ENCODE results near the gene COL6A6. TPM values are rescaled to one million over a fixed set of nuclear protein-coding genes. Genes with fewer than 3 reads are reported as not detected.

Gene COL6A6
- total and polyA plus RNA-seq, 2 donors (not counting 3 experiments of a cell fraction or from before 2014, with no cell fraction given), result not detected

DNA sequence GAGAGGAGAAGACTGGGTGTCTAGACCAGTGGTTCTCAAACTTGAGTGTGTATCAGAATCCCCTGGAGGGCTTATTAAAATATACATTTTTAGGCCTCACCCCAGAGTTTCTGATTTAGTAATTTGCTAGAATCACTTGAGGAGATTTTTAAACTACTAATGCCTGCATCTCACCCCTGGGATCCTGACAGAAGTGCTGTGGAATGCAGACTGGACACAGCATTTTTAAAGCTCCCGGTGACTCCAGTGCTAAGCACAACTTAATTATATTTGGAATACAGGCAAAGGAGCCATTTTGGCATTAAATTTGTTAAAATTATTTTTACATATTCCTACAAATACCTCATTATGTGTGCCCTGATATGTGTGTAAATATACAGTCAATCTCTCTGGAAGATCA lies 26.7 kb upstream of the COL6A6 start:
- Histone ChIP-seq H3K27me3 (ENCODE audit: control insufficient read depth in 2 of 2, insufficient read depth in 2 of 2, low read length in 2 of 2) (no peaks in the 10 kb centered on the region), H3K4me3 (replicated peaks in 1 of 3; ENCODE audit: insufficient read depth in 1 of 3, low read depth in 1 of 3, low read length in 3 of 3) (no peak overlapping the region), H3K79me2 (ENCODE audit: control insufficient read depth, insufficient read depth, low read length) (no peaks in the 10 kb centered on the region), H3K9ac (replicated peaks; ENCODE audit: extremely low read depth, insufficient read depth, low read length) (no peak overlapping the region), H3K4me1 (ENCODE audit: control insufficient read depth, extremely low read depth, insufficient read depth, low read length) (no peaks in the 10 kb centered on the region), H4K20me1 (replicated peaks; ENCODE audit: control insufficient read depth, extremely low read depth, insufficient read depth, low read length) (no peaks in the 10 kb centered on the region), H2AFZ (ENCODE audit: low read depth, low read length) (no peak overlapping the region), H3K4me2 (ENCODE audit: insufficient read depth, low read length) (no peak overlapping the region), H3K36me3 (ENCODE audit: control insufficient read depth in 2 of 2, extremely low read depth in 1 of 2, insufficient read depth in 2 of 2, low read length in 2 of 2) (no peaks in the 10 kb centered on the region), H3K9me1 (replicated peaks; ENCODE audit: control insufficient read depth, extremely low read depth, insufficient read depth, low read length) (no peaks in the 10 kb centered on the region), H3K27ac (ENCODE audit: insufficient read depth, low read depth, low read length) (no peak overlapping the region), H3K9me3 (replicated peaks; ENCODE audit: control insufficient read depth, insufficient read depth, low read length) (no peaks in the 10 kb centered on the region)
- BruUV-seq (replicated peaks), result no TSS peak
- ChIA-PET POLR2A (no interaction called here), CTCF (no interaction called here)
- TF ChIP-seq FOS (IDR thresholded peaks at IDR 0.05; ENCODE audit: borderline replicate concordance, insufficient read depth, low read length), result no peak
- no peak for TF ChIP-seq POLR2AphosphoS5 (IDR thresholded peaks at IDR 0.05; ENCODE audit: insufficient read depth, low read depth, low read length)
- no peak for TF ChIP-seq JUN (IDR thresholded peaks at IDR 0.05; ENCODE audit: borderline replicate concordance, insufficient read depth, insufficient read length, low read depth)
- TF ChIP-seq POLR2A (IDR thresholded peaks at IDR 0.05; ENCODE audit: low read depth, low read length), result no peak
- TF ChIP-seq MYC (IDR thresholded peaks at IDR 0.05; ENCODE audit: low read depth, low read length), result no peak
- TF ChIP-seq, protein P1, sequence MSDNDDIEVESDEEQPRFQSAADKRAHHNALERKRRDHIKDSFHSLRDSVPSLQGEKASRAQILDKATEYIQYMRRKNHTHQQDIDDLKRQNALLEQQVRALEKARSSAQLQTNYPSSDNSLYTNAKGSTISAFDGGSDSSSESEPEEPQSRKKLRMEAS (IDR thresholded peaks at IDR 0.05; ENCODE audit: insufficient read depth, insufficient read length), result no peak
- TF ChIP-seq, protein P2, sequence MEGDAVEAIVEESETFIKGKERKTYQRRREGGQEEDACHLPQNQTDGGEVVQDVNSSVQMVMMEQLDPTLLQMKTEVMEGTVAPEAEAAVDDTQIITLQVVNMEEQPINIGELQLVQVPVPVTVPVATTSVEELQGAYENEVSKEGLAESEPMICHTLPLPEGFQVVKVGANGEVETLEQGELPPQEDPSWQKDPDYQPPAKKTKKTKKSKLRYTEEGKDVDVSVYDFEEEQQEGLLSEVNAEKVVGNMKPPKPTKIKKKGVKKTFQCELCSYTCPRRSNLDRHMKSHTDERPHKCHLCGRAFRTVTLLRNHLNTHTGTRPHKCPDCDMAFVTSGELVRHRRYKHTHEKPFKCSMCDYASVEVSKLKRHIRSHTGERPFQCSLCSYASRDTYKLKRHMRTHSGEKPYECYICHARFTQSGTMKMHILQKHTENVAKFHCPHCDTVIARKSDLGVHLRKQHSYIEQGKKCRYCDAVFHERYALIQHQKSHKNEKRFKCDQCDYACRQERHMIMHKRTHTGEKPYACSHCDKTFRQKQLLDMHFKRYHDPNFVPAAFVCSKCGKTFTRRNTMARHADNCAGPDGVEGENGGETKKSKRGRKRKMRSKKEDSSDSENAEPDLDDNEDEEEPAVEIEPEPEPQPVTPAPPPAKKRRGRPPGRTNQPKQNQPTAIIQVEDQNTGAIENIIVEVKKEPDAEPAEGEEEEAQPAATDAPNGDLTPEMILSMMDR (IDR thresholded peaks at IDR 0.05; ENCODE audit: extremely low read depth in 1 of 2, insufficient read depth in 1 of 2, low read depth in 1 of 2, low read length in 2 of 2), result no peak
- TF ChIP-seq EZH2 (IDR thresholded peaks at IDR 0.05; ENCODE audit: borderline replicate concordance, low read depth, low read length, severe bottlenecking), result no peak
- TF ChIP-seq GATA2 (IDR thresholded peaks at IDR 0.05; ENCODE audit: insufficient read depth, insufficient read length, low read depth, low read length), result no peak
- DNase-seq (ENCODE audit: low read depth, low spot score), result no peak
- no peak for FAIRE-seq
- intact Hi-C loops (cut with micrococcal nuclease) (no loop called here), dilution Hi-C loops (cut with MboI; ENCODE audit: extremely low pct_ligation_motif_present, low sequenced_read_pairs) (no loop called here)

Measured in endothelial cell of umbilical vein (primary cell).